ENCODE measurements around the gene ZDHHC20.
"Not testable (repeated sequence)": the region's sequence is repeated elsewhere in the genome, so short reads cannot be mapped to it uniquely, and the experiment has no call there.

ZDHHC20 gene

DNA sequence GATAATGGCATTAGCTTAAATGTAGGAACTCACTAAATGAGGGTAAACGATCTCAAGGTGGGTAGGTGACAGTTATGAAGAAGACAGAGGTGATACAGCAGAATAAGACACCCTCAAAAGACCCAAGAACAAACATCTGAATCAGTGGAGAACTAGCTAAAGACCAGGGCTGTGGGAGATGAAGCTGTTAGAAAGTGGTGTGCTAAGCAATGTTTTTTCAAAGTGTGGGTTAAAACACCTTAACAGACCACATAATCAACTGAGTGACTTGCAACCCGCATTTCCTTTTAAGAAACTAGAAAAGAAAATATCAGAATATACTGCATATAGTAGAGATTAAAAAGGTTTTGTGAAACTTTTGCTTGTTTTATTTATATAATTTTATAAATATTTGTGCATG is 70.0 kb downstream of the ZDHHC20 start:
- Histone ChIP-seq H3K36me3 (ENCODE audit: control insufficient read depth in 2 of 2, insufficient read depth in 1 of 2, low read length in 2 of 2) (peaks cover 14 to 69% of the 10 kb centered on the region in 2 experiments), H3K4me3 (ENCODE audit: low read depth, low read length) (no peak overlapping the region), H3K4me1 (ENCODE audit: control insufficient read depth, insufficient read depth, low read length) (no peaks in the 10 kb centered on the region), H3K9me3 (ENCODE audit: control insufficient read depth, insufficient read depth, low read depth, low read length) (no peaks in the 10 kb centered on the region), H3K27ac (ENCODE audit: extremely low read depth, low read depth, low read length) (no peak overlapping the region)
- ChIA-PET CTCF (interaction anchor here (0.5 to 1.7 kb wide), 2 partner anchors 13 to 65 kb away, joined by 3 to 4 read pairs; no protein-coding TSS in a partner anchor), POLR2A (no interaction called here)
- no peak for TF ChIP-seq ZNF416 (tag by site-specific recombination; IDR thresholded peaks at IDR 0.05)
- TF ChIP-seq ZNF157 (tag by site-specific recombination; IDR thresholded peaks at IDR 0.05): no peak

DNA sequence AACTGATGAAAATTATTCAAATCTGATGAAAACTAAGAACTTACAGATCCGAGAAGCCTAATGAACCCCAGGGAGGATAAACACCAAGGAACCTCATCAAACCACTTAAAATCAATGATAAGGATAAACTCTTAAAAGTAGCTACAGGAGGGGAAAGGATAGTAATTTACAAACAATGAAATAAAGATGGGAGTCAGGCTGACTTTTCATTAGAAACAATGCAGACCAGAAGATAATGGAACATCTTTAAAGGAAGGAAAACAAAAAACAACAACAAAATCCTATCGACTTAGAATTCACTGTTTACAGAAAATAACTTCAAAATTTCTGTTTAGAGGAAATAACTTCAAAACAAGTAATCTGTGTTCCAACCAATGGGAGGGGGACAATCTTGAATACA is 73.4 kb downstream of the ZDHHC20 start:
- H3K36me3 ChIP-seq (ENCODE audit: control insufficient read depth in 2 of 2, insufficient read depth in 1 of 2, low read length in 2 of 2): peaks cover 13 to 71% of the 10 kb centered on the region in 2 experiments
- POLR2A ChIA-PET: no interaction called here

DNA sequence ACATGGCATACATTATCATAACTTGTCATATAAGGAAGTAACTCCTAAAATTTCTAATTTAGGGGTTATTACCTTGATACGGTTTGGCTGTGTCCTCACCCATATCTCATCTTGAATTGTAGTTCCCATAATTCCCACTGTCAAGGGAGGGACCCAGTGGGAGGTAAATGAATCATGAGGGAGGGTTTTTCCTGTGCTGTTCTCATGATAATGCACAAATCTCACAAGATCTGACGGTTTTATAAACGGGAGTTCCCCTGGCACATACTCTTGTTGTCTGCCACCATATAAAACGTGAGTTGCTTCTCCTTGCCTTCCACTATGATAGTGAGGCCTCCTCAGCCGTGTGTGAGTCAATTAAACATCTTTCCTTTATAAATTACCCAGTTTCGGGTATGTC is 76.0 kb downstream of the ZDHHC20 start:
- ChIA-PET CTCF (no interaction called here), POLR2A (no interaction called here)
- TF ChIP-seq, protein P1, sequence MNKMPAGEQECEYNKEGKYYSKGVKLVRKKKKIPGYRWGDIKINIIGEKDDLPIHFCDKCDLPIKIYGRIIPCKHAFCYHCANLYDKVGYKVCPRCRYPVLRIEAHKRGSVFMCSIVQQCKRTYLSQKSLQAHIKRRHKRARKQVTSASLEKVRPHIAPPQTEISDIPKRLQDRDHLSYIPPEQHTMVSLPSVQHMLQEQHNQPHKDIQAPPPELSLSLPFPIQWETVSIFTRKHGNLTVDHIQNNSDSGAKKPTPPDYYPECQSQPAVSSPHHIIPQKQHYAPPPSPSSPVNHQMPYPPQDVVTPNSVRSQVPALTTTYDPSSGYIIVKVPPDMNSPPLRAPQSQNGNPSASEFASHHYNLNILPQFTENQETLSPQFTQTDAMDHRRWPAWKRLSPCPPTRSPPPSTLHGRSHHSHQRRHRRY (tag by site-specific recombination; IDR thresholded peaks at IDR 0.05): no peak
- TF ChIP-seq, protein P2, sequence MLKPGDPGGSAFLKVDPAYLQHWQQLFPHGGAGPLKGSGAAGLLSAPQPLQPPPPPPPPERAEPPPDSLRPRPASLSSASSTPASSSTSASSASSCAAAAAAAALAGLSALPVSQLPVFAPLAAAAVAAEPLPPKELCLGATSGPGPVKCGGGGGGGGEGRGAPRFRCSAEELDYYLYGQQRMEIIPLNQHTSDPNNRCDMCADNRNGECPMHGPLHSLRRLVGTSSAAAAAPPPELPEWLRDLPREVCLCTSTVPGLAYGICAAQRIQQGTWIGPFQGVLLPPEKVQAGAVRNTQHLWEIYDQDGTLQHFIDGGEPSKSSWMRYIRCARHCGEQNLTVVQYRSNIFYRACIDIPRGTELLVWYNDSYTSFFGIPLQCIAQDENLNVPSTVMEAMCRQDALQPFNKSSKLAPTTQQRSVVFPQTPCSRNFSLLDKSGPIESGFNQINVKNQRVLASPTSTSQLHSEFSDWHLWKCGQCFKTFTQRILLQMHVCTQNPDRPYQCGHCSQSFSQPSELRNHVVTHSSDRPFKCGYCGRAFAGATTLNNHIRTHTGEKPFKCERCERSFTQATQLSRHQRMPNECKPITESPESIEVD (tag by site-specific recombination; IDR thresholded peaks at IDR 0.05): no peak
- TF ChIP-seq ZBTB17 (tag by site-specific recombination; IDR thresholded peaks at IDR 0.05) (no peak), SCRT1 (tag by site-specific recombination; IDR thresholded peaks at IDR 0.05; ENCODE audit: borderline replicate concordance) (no peak)
- no peaks in the 10 kb centered on the region for H3K4me1 ChIP-seq (ENCODE audit: control insufficient read depth, insufficient read depth, low read length)
- H3K36me3 ChIP-seq (ENCODE audit: control insufficient read depth in 2 of 2, insufficient read depth in 1 of 2, low read length in 2 of 2): peaks cover 13 to 61% of the 10 kb centered on the region in 2 experiments
- H3K4me3 ChIP-seq (ENCODE audit: low read depth, low read length): no peak overlapping the region
- no peaks in the 10 kb centered on the region for H3K9me3 ChIP-seq (ENCODE audit: control insufficient read depth, insufficient read depth, low read depth, low read length)
- no peak overlapping the region for H3K27ac ChIP-seq (ENCODE audit: extremely low read depth, low read depth, low read length)

More for the DNA sequence above, 73.4 kb downstream of the ZDHHC20 start:
- H3K9me3 ChIP-seq (ENCODE audit: control insufficient read depth, insufficient read depth, low read depth, low read length): no peaks in the 10 kb centered on the region
- H3K4me3 ChIP-seq (ENCODE audit: low read depth, low read length): no peak overlapping the region
- TF ChIP-seq, protein P3, sequence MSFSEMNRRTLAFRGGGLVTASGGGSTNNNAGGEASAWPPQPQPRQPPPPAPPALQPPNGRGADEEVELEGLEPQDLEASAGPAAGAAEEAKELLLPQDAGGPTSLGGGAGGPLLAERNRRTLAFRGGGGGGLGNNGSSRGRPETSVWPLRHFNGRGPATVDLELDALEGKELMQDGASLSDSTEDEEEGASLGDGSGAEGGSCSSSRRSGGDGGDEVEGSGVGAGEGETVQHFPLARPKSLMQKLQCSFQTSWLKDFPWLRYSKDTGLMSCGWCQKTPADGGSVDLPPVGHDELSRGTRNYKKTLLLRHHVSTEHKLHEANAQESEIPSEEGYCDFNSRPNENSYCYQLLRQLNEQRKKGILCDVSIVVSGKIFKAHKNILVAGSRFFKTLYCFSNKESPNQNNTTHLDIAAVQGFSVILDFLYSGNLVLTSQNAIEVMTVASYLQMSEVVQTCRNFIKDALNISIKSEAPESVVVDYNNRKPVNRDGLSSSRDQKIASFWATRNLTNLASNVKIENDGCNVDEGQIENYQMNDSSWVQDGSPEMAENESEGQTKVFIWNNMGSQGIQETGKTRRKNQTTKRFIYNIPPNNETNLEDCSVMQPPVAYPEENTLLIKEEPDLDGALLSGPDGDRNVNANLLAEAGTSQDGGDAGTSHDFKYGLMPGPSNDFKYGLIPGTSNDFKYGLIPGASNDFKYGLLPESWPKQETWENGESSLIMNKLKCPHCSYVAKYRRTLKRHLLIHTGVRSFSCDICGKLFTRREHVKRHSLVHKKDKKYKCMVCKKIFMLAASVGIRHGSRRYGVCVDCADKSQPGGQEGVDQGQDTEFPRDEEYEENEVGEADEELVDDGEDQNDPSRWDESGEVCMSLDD (tag by site-specific recombination; IDR thresholded peaks at IDR 0.05): no peak
- TF ChIP-seq SETDB1 (IDR thresholded peaks at IDR 0.05; ENCODE audit: insufficient read length, low read length): peak; percentile 43
- no peak overlapping the region for H3K27ac ChIP-seq (ENCODE audit: extremely low read depth, low read depth, low read length)
- no peaks in the 10 kb centered on the region for H3K4me1 ChIP-seq (ENCODE audit: control insufficient read depth, insufficient read depth, low read length)
- CTCF ChIA-PET: interaction anchor here (0.8 kb wide), 1 partner anchor 64 kb away, joined by 3 read pairs; no protein-coding TSS in a partner anchor

DNA sequence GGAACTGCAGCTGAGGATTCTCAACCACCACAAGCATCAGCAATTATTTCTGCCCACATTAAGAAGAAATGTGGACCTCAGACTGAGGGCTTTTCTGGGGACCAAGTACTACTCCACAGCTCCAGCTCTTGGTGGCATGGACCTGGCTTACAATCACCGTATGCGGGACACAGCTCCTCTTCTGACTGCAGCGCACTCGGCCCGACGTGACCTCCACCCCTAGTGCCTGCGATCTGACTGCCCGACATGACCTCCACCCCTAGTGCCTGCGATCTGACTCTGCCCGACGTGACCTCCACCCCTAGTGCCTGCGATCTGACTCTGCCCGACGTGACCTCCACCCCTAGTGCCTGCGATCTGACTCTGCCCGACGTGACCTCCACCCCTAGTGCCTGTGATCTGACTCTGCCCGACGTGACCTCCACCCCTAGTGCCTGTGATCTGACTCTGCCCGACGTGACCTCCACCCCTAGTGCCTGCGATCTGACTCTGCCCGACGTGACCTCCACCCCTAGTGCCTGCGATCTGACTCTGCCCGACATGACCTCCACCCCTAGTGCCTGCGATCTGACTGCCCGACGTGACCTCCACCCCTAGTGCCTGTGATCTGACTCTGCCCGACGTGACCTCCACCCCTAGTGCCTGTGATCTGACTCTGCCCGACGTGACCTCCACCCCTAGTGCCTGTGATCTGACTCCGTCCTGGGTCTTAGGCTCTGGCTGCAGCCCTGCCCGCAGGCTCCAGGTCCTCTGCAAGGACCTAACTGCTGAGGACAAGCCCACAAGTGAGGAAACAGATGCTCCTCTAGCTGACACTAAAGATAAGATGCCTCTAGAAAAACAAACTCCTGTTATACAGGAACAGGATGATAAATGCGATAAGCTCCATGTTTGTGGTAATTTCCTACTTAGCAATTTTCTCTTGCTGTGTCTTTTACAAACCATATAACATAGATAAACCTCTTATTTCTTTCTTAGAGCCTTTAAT is 81.8 kb downstream of the ZDHHC20 start:
- H3K9me3 ChIP-seq (ENCODE audit: control insufficient read depth, insufficient read depth, low read depth, low read length); H3K4me1 ChIP-seq (ENCODE audit: control insufficient read depth, insufficient read depth, low read length); H3K4me3 ChIP-seq (ENCODE audit: low read depth, low read length); H3K27ac ChIP-seq (ENCODE audit: extremely low read depth, low read depth, low read length); POLR2A ChIA-PET: not testable (repeated sequence)
- CTCF ChIA-PET: interaction anchor here (1.2 kb wide), 1 partner anchor 11 kb away, joined by 3 read pairs; no protein-coding TSS in a partner anchor
- peaks cover 7 to 43% of the 10 kb centered on the region in 2 experiments for H3K36me3 ChIP-seq (ENCODE audit: control insufficient read depth in 2 of 2, insufficient read depth in 1 of 2, low read length in 2 of 2)

Measured in HEK293 (cell line).